T follicular helper cell (primary cell): Measurements from ENCODE around the gene SLC8A1.

Source experiments
- DNase-seq: peaks from one replicate; pipeline ENCODE4 v3.0.0-alpha.2; 2020; ENCODE audit warnings: low read depth

SLC8A1 gene

DNA sequence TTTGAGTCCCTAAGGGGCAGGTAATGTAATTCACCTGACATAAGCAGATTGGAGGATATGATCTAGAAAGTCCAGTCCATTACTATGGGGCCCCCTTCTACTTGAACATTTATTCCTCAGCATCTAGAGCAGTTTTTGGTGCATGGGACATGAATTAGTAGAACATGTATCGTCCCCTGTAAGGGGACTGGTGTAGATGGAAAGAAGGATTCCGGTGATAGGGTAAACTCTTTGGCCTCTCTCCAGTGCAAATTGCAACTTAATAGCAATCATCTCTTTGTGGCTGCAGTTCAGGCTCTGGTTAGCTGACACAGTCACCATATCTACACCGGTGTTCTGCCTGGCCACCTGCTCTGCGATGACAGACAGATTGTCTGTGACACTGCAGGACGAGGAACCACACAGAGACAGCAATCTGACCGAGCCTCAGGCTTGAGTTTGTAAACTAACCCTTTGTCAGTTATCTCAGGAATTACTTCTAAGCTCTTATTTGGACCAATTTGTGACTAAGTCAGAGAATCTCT, 6.4 kb upstream of the SLC8A1 start:
- DNase-seq: no peak

GRCh38 chr2:40457837-40458236, 5.9 kb upstream of the SLC8A1 start:
- DNase-seq: no peak

DNA sequence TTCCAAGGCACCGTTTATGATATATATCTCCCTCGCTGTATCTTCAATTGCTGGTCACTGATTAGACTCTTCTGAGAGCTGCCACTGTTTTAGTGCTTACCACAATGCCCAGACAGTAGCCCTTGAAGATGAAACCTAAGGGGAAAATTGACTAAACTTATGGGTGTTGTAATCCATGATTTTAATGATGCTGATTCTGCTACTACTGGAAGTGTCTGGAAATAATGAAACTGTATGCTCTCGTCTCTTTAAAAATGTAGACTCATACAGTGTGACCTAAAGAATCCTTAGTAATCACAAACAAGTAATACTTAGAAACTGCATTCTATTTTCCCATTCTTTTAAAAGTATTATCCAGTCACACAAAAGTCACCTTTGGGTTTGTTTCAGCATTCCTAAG, 5.5 kb upstream of the SLC8A1 start:
- DNase-seq: no peak

GRCh38 chr2:40456926-40457325, 5.0 kb upstream of the SLC8A1 start:
- no peak for DNase-seq

GRCh38 chr2:40455661-40456060, 3.8 kb upstream of the SLC8A1 start:
- DNase-seq: no peak

GRCh38 chr2:40454321-40454720, 2.4 kb upstream of the SLC8A1 start:
- no peak for DNase-seq

- no peak for DNase-seq
Measured at GRCh38 chr2:40452786-40453185, 896 bp upstream of the SLC8A1 start.

DNA sequence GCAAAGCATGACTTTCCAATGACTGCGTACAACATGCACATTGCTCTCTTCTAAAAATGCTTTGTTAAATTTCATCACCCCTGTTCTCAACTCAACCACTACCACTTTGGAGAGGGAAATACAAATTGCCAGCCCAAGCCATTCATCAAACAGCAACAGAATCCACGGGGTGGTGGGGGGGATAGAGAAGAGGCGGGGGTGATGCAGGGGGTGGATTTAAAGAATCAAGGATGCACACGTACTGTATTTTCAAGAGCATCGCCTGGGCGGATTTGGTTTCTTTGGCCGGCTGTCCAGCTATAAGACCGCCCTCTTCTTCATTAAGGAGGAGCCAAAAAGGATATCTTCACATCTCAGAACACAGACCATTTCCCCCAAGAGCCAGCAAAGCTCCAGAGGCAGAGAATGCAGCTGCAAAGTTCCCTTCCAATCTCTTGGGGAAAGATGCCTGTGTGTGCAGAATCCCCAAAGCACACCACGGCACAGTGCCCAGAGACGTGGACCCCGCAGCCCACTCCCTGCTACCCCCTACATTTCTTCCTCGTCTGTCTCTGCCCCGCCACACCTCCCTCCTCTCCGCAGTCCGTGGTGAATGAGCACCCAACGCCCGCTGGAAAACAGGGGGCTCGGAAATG, 977 bp downstream of the SLC8A1 start:
- no peak for DNase-seq

DNA sequence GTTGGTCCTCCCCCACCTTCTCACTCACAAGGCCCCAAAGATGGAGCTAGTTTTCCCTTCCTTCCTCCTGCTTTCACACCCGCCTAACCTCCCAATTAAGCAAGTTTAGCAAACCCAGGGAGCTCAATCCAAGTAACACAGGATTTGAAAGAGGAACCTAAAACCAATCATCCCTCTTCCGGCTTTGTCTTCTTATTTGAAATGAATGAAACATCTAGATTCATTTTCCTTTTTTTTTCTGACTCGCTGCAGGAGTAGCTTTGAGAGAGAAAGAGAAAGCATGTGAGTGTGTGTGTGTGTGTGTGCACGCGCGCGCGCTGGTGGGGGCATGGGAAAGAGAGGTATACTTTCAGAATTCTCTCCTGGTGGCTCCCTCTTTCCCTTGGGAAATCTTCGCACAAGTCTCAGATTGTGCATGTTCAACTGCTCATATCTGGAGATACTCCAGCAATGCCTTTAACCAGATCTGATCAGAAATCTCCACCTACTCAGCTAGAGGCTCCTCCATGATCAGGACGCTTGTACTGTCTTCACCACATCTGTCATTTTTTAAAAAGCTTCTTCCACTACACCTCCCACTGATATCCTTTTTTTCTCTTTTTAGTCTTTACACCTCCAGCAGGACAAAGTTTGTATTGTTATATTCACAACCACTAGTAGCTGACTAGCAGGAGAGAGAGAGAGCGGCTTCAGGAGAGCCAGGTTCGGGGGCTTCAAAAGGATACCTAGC, 1.7 kb downstream of the SLC8A1 start:
- DNase-seq: no peak

- DNase-seq: no peak
Measured at GRCh38 chr2:40448476-40449079, 3.3 kb downstream of the SLC8A1 start.

DNA sequence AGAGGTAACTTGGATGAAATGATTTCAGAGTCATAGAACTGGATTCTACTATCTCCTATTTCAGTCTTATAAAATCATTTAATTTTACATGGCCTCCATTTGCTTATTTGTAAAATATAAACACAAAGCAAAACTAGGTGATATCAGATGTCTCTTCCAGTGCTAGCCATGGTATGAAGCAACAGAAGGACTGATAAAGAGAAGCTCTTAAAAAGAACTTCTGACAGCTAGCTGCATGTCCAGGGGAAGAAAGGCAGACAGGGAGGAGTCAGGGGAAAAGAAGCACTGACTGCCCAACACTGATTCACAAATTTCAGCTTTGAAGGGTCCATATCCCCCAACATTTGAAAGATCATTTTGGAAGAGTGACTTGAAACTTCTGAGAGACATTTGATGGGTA, 6.4 kb downstream of the SLC8A1 start:
- no peak for DNase-seq

GRCh38 chr2:40440835-40441234, 11.1 kb downstream of the SLC8A1 start:
- no peak for DNase-seq

DNA sequence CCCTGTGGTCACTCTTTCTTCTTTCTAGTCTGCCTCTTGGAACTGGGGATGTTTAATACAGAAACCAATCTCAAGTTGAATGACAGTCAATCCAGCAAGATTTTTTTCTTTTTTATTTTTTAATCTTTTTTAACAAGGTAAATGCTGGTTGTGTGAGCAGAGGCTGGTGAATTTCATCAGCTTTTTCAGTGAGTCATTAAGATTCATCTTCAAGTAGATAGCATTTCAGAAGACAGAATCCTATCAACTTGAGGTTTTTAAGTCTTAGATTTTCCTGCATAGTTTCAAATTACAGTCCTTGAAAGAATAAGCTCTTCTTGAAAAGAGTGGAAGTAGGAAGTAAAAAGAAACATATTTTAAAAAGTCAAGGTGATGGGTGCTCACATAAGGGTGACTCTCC, 12.4 kb downstream of the SLC8A1 start:
- no peak for DNase-seq

GRCh38 chr2:40436093-40436475, 15.8 kb downstream of the SLC8A1 start:
- DNase-seq: no peak

DNA sequence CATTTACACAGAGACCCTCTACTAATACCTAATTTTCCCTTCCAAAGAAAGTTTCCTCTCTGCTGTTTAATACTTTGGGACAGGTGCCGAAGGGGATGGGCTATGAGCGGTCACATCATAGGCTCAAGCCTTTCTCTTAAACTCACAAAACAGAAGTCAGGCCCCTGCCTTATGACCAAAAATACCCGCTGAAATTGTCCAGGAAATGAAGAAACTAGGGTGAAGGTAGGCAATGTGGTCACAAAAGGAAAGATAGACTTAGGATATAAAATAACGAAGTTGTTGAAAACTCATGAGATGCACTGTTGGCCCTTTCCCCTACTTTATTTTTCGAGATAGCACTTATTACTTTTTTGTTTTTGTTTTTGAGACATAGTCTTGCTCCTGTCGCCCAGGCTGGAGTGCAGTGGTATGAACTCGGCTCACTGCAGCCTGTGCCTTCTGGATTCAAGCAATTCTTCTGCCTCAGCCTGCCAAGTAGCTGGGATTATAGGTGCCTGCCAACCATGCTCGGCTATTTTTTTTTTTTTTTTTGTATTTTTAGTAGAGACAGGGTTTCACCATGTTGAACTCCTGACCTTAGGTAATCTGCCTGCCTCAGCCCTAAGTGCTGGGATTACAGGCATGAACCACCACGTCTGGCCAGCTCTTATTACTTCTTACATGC, 16.3 kb downstream of the SLC8A1 start:
- DNase-seq: no peak

- no peak for DNase-seq
Measured at GRCh38 chr2:40434731-40435271, 17.1 kb downstream of the SLC8A1 start.

DNA sequence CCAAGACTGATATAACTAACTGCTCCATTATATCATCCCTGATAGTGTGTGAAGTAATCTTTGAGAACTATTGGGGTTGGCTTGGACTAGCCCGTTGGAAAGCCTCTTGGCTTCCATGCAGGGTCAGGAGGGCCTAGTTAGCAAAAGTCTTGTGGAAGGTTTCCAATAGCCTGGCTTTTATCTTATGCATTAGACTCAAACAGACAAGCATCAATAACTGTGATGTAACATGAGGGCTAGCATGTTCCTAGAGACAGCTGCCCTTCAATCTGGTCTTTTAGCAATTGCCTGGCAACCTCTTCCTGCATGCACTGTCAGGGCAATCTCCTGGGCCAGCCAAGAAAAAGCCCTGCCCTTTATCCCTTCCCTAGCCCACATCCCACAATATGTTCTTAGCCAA, 18.2 kb downstream of the SLC8A1 start:
- no peak for DNase-seq

GRCh38 chr2:40432921-40433483, 18.9 kb downstream of the SLC8A1 start:
- no peak for DNase-seq

DNA sequence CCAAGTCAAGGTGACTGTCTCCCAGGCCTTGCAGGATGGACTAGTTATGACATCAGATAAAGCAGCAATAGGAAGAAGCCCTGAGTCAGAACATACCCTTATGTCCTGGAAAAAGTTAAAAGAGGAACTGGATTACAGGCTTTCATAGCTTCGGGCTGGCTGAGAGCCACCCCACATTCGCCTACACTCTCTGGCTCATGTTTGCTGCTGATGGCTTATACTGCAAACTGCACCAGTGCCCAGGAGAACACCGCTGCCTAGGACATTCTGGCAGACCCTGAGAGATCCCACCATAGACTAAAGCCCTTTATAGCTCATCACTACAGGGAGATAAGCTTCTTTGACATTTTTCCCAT, 20.3 kb downstream of the SLC8A1 start:
- no peak for DNase-seq

- DNase-seq: no peak
Measured at GRCh38 chr2:40430776-40431599, 20.9 kb downstream of the SLC8A1 start.

- DNase-seq: no peak
Measured at GRCh38 chr2:40428439-40428838, 23.5 kb downstream of the SLC8A1 start.
